GM12891 (cell line): ENCODE measurements around the gene GCFC2.

Experiments
- PAX5 ChIP-seq: IDR thresholded peaks from 2 replicates; pipeline ENCODE4 v1.6.1; 2011; ENCODE audit warnings: low read length, moderate library complexity, mild to moderate bottlenecking; ENCODE audit not compliant: insufficient read depth, severe bottlenecking
- POLR2A ChIP-seq: IDR thresholded peaks from 2 replicates; pipeline ENCODE4 v1.6.1; 2011; ENCODE audit warnings: low read depth, low read length, control low read depth
- POLR2AphosphoS5 ChIP-seq: IDR thresholded peaks from 2 replicates; pipeline ENCODE4 v1.6.1; 2011; ENCODE audit warnings: low read depth, low read length, control low read depth
- SPI1 ChIP-seq: IDR thresholded peaks from 2 replicates; pipeline ENCODE4 v1.6.1; 2011; ENCODE audit warnings: low read depth, low read length, control low read depth
- TAF1 ChIP-seq: IDR thresholded peaks from 2 replicates; pipeline ENCODE4 v1.6.1; 2011; ENCODE audit warnings: low read depth, low read length, control low read depth

- TF ChIP-seq TAF1 (no peak), POLR2AphosphoS5 (no peak), POLR2A (no peak), SPI1 (no peak), PAX5 (no peak)
These were observed 52.9 kb downstream of the GCFC2 start for GRCh38 chr2:75657798-75658197.
